HepG2 (cell line): ENCODE measurements around the gene DSE. TPM values are rescaled to one million over a fixed set of nuclear protein-coding genes. Genes with fewer than 3 reads are reported as not detected.

Experiments
- ATAC-seq: fragments of 200-7000 bp; cut with Tn5 transposase; 3 replicates; pipeline ENCODE4 v1.9.1; 2020; ENCODE audit warnings: mild to moderate bottlenecking, moderate library complexity
- BruUV-seq: library from RNA; stranded (reverse); fragments of 400-500 nt; replicated peaks from 2 replicates; lab custom pipeline; 2021; lab: Mats Ljungman, UMichigan
- CTCF ChIA-PET: fragments of 300-600 bp; formaldehyde crosslinking; extraction: SDS; loops from one replicate; lab custom pipeline; 2021; ENCODE audit warnings: low total read pairs, inconsistent platforms, low intra/inter-chr PET ratio; lab: Yijun Ruan, JAX
- POLR2A ChIA-PET: fragments of 350-600 bp; sonication (Branson Sonifier 250); formaldehyde crosslinking; loops from one replicate; lab custom pipeline; 2020; ENCODE audit warnings: antibody characterized with exemption, inconsistent platforms; lab: Yijun Ruan, JAX
- DNase-seq: peaks from one replicate; pipeline ENCODE4 v3.0.0-alpha.2; 2015; ENCODE audit warnings: low spot score
- FAIRE-seq: peaks from 3 replicates; lab custom pipeline; 2011; peaks lifted over from hg19 to GRCh38; lab: Jason Lieb, UNC
- H2AFZ ChIP-seq: one replicate; pipeline ENCODE4 v1.6.1; 2011; ENCODE audit warnings: low read length, inconsistent platforms
- H3K27ac ChIP-seq: fragments of 300-600 bp; 3 replicates; pipeline ENCODE4 v1.8.0; 2011; ENCODE audit warnings: mixed run types, mild to moderate bottlenecking, mixed read lengths, low read length, inconsistent platforms; ENCODE audit not compliant: insufficient read depth; ENCODE audit errors: extremely low read length
- H3K27me3 ChIP-seq, 2 experiments: fragments of 200-600 bp in 1 of 2; 2 replicates in 1 of 2; 3 replicates in 1 of 2; pipeline versions ENCODE4 v1.6.0 to v1.8.0; 2011; ENCODE audit warnings: low read length in 2 of 2, mild to moderate bottlenecking in 2 of 2, moderate library complexity in 2 of 2, inconsistent platforms in 1 of 2; ENCODE audit not compliant: insufficient read depth in 2 of 2, control insufficient read depth in 1 of 2
- H3K36me3 ChIP-seq, 2 experiments: fragments of 200-600 bp in 1 of 2; replicated peaks in 1 of 2; 2 replicates in 1 of 2; 3 replicates in 1 of 2; pipeline versions ENCODE4 v1.5.1 to v1.8.0; 2011; ENCODE audit warnings: low read length in 2 of 2, inconsistent platforms in 1 of 2; ENCODE audit not compliant: insufficient read depth in 2 of 2, control insufficient read depth in 1 of 2
- H3K4me1 ChIP-seq: 2 replicates; pipeline ENCODE4 v1.5.1; 2012; ENCODE audit warnings: low read length, inconsistent platforms; ENCODE audit not compliant: insufficient read depth
- H3K4me2 ChIP-seq: 2 replicates; pipeline ENCODE4 v1.6.0; 2011; ENCODE audit warnings: low read depth, low read length, inconsistent platforms
- H3K4me3 ChIP-seq, 3 experiments: fragments of 200-600 bp in 1 of 3; sonication (generic), shearing (Covaris generic) in 1 of 3; replicated peaks in 1 of 3; 2 replicates each; pipeline ENCODE4 v1.5.1; 2011 to 2016; ENCODE audit warnings: low read length in 3 of 3, inconsistent platforms in 2 of 3, low read depth in 2 of 3, mild to moderate bottlenecking in 2 of 3, control low read depth in 1 of 3, mixed read lengths in 1 of 3; ENCODE audit not compliant: insufficient read depth in 1 of 3
- H3K79me2 ChIP-seq: one replicate; pipeline ENCODE4 v1.6.1; 2011; ENCODE audit warnings: low read length, inconsistent platforms; ENCODE audit not compliant: insufficient read depth
- H3K9ac ChIP-seq: 2 replicates; pipeline ENCODE4 v1.6.0; 2011; ENCODE audit warnings: mild to moderate bottlenecking, low read depth, low read length, inconsistent platforms; ENCODE audit not compliant: insufficient read depth
- H3K9me3 ChIP-seq: 2 replicates; pipeline ENCODE4 v1.5.1; 2012; ENCODE audit warnings: mild to moderate bottlenecking, low read length
- H4K20me1 ChIP-seq: 2 replicates; pipeline ENCODE4 v1.6.0; 2011; ENCODE audit warnings: inconsistent platforms, mild to moderate bottlenecking, low read length, moderate library complexity; ENCODE audit not compliant: insufficient read depth
- CENPX ChIP-seq: sonication (generic); formaldehyde crosslinking; IDR thresholded peaks from 2 replicates; pipeline ENCODE4 v1.9.0; 2021; ENCODE audit warnings: mild to moderate bottlenecking, missing genetic modification reagents, moderate library complexity
- GMEB1 ChIP-seq: sonication (generic); formaldehyde crosslinking; IDR thresholded peaks from 2 replicates; pipeline ENCODE4 v1.5.1; 2020; ENCODE audit warnings: missing genetic modification reagents, mild to moderate bottlenecking, borderline replicate concordance
- MAZ ChIP-seq, 2 experiments: sonication (generic) in 1 of 2; formaldehyde crosslinking in 1 of 2; IDR thresholded peaks; 2 replicates each; pipeline versions ENCODE4 v1.5.0 to v1.6.1; 2012 to 2020; ENCODE audit warnings: low read depth in 2 of 2, mild to moderate bottlenecking in 2 of 2, borderline replicate concordance in 1 of 2, improper control_type of control experiment in 1 of 2, low read length in 1 of 2, missing genetic modification reagents in 1 of 2, moderate library complexity in 1 of 2
- MYC ChIP-seq: sonication (generic); formaldehyde crosslinking; IDR thresholded peaks from 2 replicates; pipeline ENCODE4 v1.9.0; 2021; ENCODE audit warnings: missing genetic modification reagents, borderline replicate concordance
- RERE ChIP-seq: IDR thresholded peaks from 2 replicates; pipeline ENCODE4 v1.6.1; 2016; ENCODE audit warnings: low read depth, missing genetic modification reagents, missing compliant biosample characterization
- RXRA ChIP-seq: sonication (generic); formaldehyde crosslinking; IDR thresholded peaks from 2 replicates; pipeline ENCODE4 v1.5.1; 2020; ENCODE audit warnings: missing genetic modification reagents
- SETDB1 ChIP-seq: sonication (generic); formaldehyde crosslinking; IDR thresholded peaks from 2 replicates; pipeline ENCODE4 v1.5.1; 2020; ENCODE audit warnings: missing genetic modification reagents, mild to moderate bottlenecking, borderline replicate concordance
- SRSF4 ChIP-seq: fragments of 200-400 bp; formaldehyde crosslinking; IDR thresholded peaks from one replicate; pipeline ENCODE4 v1.6.1; 2018; ENCODE audit warnings: mild to moderate bottlenecking, low read depth, low read length, moderate library complexity; ENCODE audit not compliant: poor library complexity, severe bottlenecking
- TBP ChIP-seq: sonication (generic); formaldehyde crosslinking; IDR thresholded peaks from 2 replicates; pipeline ENCODE4 v1.5.0; 2020; ENCODE audit warnings: missing genetic modification reagents
- TCF7L2 ChIP-seq: IDR thresholded peaks from 2 replicates; pipeline ENCODE4 v1.6.1; 2011; ENCODE audit warnings: mild to moderate bottlenecking, low read depth, low read length, moderate library complexity
- TRAFD1 ChIP-seq: sonication (generic); formaldehyde crosslinking; IDR thresholded peaks from 2 replicates; pipeline ENCODE4 v1.5.1; 2020; ENCODE audit warnings: missing genetic modification reagents, mild to moderate bottlenecking, borderline replicate concordance
- ZNF34 ChIP-seq: sonication (generic); formaldehyde crosslinking; IDR thresholded peaks from 2 replicates; pipeline ENCODE4 v1.4.0; 2020; ENCODE audit warnings: mild to moderate bottlenecking, missing genetic modification reagents, borderline replicate concordance
- ZNF484 ChIP-seq: sonication (generic); formaldehyde crosslinking; IDR thresholded peaks from 2 replicates; pipeline ENCODE4 v1.5.1; 2020; ENCODE audit warnings: mild to moderate bottlenecking, low read depth, missing genetic modification reagents, borderline replicate concordance
- ZNF570 ChIP-seq: sonication (generic); formaldehyde crosslinking; IDR thresholded peaks from 2 replicates; pipeline ENCODE4 v1.4.0; 2020; ENCODE audit warnings: mild to moderate bottlenecking, missing genetic modification reagents, borderline replicate concordance
- ZNF598 ChIP-seq: sonication (generic); formaldehyde crosslinking; IDR thresholded peaks from 2 replicates; pipeline ENCODE4 v1.5.1; 2020; ENCODE audit warnings: mild to moderate bottlenecking, missing genetic modification reagents, borderline replicate concordance
- ZNF839 ChIP-seq: sonication (generic); formaldehyde crosslinking; IDR thresholded peaks from 2 replicates; pipeline ENCODE4 v1.4.0; 2020; ENCODE audit warnings: missing genetic modification reagents, mild to moderate bottlenecking, borderline replicate concordance
- WGBS: methylation state at CpG from one replicate; pipeline ENCODE4 v1.1.6; 2017; ENCODE audit warnings: low lambda C conversion rate; 5-methylcytosine and 5-hydroxymethylcytosine counted together
- in situ Hi-C: cut with HindIII; loops from 2 replicates; pipeline ENCODE4 v1.10.0; 2017; ENCODE audit warnings: low pct_unique_long_range_greater_than_20kb; ENCODE audit not compliant: extremely low pct_ligation_motif_present
- intact Hi-C: fragments of 100-400 bp; cut with micrococcal nuclease; formaldehyde crosslinking; loops from one replicate; pipeline ENCODE4 v1.10.0; 2022; ENCODE audit not compliant: unreplicated experiment
- polyA plus RNA-seq, 8 experiments: library from polyadenylated mRNA; depleted of rRNA in 3 of 8; stranded (reverse) in 7 of 8; unstranded in 1 of 8; fragments of >200 nt; fragmentation: Illumina TruSeq in 4 of 8; extraction: Trizol in 4 of 8; gene quantifications; 2 replicates each; pipeline versions ENCODE4 v1.2.1 to v1.2.3, GENCODE V29; 2011 to 2016; ENCODE audit warnings: low read depth in 4 of 8, missing spikeins in 1 of 8, mixed read lengths in 1 of 8; ENCODE audit not compliant: insufficient read depth in 1 of 8
- total RNA-seq, 5 experiments: library from RNA; depleted of rRNA; stranded (reverse); fragments of >200 nt; fragmentation: Illumina TruSeq; extraction: Trizol; gene quantifications; 2 replicates each; pipeline ENCODE4 v1.2.3, GENCODE V29; 2016; ENCODE audit warnings: low read depth in 1 of 5

The DSE gene
- total and polyA plus RNA-seq, 2 of the 13 experiments (the other 11 are each of a cell fraction or from before 2014, with no cell fraction given), result 2.6 to 4.6 TPM

- Histone ChIP-seq H3K4me1 (no peaks in the 10 kb centered on the region; the same call in 1 of the 2 replicates), H3K79me2 (no peaks in the 10 kb centered on the region), H3K27ac (no peak overlapping the region), H3K9me3 (no peaks in the 10 kb centered on the region), H3K36me3 (no peaks in the 10 kb centered on the region), H3K4me3 (no peak overlapping the region), H2AFZ (no peak overlapping the region), H3K9ac (no peak overlapping the region), H3K27me3 (peaks cover 2 to 22% of the 10 kb centered on the region in 2 experiments), H4K20me1 (no peaks in the 10 kb centered on the region), H3K4me2 (no peak overlapping the region)
- CTCF ChIA-PET, result no interaction called here
- intact Hi-C loops, result no loop called here
- in situ Hi-C loops, result no loop called here
- POLR2A ChIA-PET, result no interaction called here
- FAIRE-seq (no peak), ATAC-seq (no peak), DNase-seq (no peak)
- BruUV-seq, result no TSS peak
- WGBS, result 8% methylated on average over 2 of the region's 2 CpGs
- TF ChIP-seq ZNF598 (CRISPR knock-in tag), result no peak
- no peak for TF ChIP-seq MAZ (IDR thresholded peaks at IDR 0.05; ENCODE audit: borderline replicate concordance, low read depth, low read length)
- no peak for TF ChIP-seq MAZ (CRISPR knock-in tag; IDR thresholded peaks at IDR 0.05; ENCODE audit: low read depth)
- TF ChIP-seq GMEB1 (CRISPR knock-in tag), result no peak
- TF ChIP-seq ZNF484 (CRISPR knock-in tag), result no peak
- TF ChIP-seq TCF7L2, result no peak
- no peak for TF ChIP-seq SETDB1 (CRISPR knock-in tag)
- no peak for TF ChIP-seq ZNF570
- TF ChIP-seq ZNF839, result no peak
- no peak for TF ChIP-seq SRSF4
- TF ChIP-seq MYC (CRISPR knock-in tag), result no peak
- no peak for TF ChIP-seq TBP
- TF ChIP-seq ZNF34 (CRISPR knock-in tag), result no peak
- no peak for TF ChIP-seq TRAFD1 (CRISPR knock-in tag)
- TF ChIP-seq RERE, result no peak
- TF ChIP-seq RXRA (CRISPR knock-in tag), result no peak
- no peak for TF ChIP-seq CENPX (CRISPR knock-in tag)
Measured at GRCh38 chr6:116365743-116366142, 5.0 kb upstream of the DSE start.
